Subcutaneous adipose tissue (tissue), 4 donors: ENCODE measurements around the gene STARD3NL. TPM values are rescaled to one million over a fixed set of nuclear protein-coding genes. Genes with fewer than 3 reads are reported as not detected.

Source experiments
- total RNA-seq, 4 donors: library from RNA; depleted of rRNA; stranded (reverse); fragments of >200 nt; gene quantifications; one replicate each; pipeline ENCODE4 v1.1.0, GENCODE V29; 2016
- TF ChIP-seq, protein P1 (sequence below): fragments of 450-650 bp; IDR thresholded peaks from one replicate; pipeline ENCODE4 v1.5.1; 2016; ENCODE audit warnings: low read depth, mild to moderate bottlenecking, control low read depth, antibody characterized with exemption, moderate library complexity

The STARD3NL gene, protein sequence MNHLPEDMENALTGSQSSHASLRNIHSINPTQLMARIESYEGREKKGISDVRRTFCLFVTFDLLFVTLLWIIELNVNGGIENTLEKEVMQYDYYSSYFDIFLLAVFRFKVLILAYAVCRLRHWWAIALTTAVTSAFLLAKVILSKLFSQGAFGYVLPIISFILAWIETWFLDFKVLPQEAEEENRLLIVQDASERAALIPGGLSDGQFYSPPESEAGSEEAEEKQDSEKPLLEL
- 10 to 100 TPM; 33.0 to 50.4 (median 42.3) TPM for total RNA-seq

DNA sequence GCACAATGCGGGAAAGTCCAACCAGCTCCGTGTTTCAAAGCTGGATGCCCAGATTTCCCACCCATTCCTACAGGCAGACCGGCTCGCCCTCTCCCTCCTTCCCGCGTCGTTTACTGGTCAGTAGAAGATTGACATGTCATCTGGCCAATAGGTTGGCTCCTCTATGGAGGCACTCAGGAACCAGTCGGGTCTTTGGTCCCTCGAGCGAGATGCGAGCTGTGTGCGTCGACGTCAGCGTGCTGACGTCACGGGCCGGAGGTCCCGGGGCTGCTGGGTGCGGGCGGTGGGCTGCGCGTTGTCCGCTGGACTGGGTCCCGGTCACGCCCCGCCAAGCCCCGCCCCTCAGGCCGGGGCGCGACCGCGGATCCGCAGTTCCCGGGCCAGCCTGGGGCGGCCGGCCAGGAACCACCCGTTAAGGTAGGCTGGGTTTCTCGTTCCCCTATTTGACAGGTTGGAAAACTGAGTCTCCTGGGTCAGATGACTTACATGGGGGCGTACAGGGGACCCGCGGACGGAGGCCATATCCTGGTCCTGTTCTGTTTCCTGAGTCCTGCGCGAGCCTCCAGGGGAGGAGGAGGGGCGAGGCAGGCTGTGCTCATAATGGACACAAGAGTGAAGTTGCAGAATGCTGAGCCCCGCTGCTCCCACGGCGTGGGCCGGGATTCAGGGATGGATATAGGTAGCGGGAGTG lies at the start of gene STARD3NL:
TSS of gene STARD3NL (plus strand) at position 242 of the 691 bp plus-strand sequence. CDS start 29,260 bp downstream, outside the sequence.
- TF ChIP-seq, protein P1, sequence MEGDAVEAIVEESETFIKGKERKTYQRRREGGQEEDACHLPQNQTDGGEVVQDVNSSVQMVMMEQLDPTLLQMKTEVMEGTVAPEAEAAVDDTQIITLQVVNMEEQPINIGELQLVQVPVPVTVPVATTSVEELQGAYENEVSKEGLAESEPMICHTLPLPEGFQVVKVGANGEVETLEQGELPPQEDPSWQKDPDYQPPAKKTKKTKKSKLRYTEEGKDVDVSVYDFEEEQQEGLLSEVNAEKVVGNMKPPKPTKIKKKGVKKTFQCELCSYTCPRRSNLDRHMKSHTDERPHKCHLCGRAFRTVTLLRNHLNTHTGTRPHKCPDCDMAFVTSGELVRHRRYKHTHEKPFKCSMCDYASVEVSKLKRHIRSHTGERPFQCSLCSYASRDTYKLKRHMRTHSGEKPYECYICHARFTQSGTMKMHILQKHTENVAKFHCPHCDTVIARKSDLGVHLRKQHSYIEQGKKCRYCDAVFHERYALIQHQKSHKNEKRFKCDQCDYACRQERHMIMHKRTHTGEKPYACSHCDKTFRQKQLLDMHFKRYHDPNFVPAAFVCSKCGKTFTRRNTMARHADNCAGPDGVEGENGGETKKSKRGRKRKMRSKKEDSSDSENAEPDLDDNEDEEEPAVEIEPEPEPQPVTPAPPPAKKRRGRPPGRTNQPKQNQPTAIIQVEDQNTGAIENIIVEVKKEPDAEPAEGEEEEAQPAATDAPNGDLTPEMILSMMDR, result no peak

DNA sequence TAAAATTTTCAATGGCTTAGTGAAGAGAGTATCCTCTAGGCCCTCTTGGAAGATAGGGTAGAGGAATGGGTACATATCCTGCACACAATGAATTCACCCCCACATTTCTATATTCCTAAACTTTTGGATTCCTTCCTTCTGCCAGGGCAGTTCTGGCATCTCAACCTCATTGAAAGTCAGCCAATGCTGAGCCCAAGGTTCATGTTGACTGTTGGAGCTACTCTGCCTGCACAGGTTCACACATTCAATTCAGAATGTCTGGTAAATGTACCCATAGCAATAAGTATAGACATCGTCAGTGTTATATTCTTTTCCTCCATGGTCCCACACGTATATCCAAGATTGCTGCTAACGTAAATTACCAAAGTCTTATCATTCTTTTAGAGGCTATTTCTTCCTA lies 48.9 kb upstream of the STARD3NL start:
- TF ChIP-seq, protein P1, result no peak

DNA sequence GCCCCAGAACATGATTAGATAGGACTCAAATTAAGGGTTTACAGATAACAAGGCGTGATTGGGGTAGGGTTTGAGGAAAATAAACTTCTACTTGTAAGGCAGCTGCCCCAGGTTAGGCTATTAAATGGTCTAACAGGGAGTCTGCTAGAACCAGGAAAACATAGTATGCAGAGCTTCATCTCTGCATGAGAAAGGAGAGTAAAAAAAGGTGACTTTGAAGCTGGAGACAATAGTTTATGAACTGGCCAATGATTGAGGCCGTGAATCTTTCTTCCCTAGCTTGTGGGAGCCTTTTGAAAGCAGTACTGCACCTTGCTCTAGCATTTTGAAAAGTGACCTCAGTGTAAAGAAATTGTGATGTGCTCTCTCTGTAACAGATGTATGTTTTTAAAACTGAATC lies 48.5 kb upstream of the STARD3NL start:
- TF ChIP-seq, protein P1, result no peak

DNA sequence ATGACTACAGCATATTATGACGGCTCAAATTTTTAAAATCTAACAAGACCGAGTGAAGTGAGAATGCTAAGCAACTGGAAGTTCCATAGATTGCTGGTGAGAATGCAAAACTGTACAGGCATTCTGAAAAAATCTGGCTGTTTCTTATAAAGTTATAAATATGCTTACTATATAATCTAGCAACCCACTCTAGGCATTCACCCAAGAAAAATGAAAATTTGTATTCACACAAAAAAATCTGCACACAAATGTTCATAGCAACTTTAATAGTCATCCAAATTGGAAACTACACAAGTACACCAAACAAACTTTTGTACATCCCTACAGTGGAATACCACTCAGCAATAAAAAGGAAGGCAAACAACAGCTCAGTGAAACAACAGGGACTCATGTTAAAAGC lies 39.9 kb upstream of the STARD3NL start:
- TF ChIP-seq, protein P1, result no peak

DNA sequence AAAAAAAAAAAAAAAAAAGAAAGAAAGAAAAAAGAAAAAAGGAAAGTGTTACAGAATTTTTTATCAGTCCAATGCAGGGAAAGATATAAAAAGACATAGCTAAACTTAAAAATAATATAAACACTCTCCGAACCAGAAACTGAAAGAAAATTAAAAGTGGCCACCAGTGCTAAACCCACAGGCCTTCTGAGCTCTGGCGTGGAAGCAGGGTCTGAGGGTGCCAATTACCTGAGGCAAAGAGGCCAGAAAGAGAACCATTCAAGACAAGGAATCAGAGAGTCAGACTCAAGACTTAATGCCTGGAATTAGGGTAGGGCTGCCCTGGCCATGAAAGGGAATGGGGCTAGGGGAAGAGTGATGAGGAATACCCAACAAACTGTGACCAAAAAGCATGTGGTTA lies 36.9 kb upstream of the STARD3NL start:
- TF ChIP-seq, protein P1, result no peak

DNA sequence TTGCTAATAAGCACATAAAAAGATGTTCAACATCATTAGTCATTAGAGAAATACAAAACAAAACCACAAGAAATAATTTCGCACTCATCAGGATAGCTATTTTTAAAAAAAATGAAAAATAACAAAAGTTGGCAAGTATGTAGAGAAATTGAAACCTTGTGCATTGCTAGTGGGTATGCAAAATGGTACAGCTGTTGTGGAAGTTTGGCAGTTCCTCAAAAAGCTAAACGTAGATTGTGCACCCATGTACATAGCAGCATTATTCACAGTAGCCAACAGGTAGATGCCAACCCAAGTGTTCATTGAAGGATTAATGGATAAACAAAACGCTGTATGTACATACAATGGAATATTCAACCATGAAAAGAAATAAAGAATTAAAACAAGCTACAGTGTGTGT lies 35.3 kb upstream of the STARD3NL start:
- TF ChIP-seq, protein P1, result no peak

DNA sequence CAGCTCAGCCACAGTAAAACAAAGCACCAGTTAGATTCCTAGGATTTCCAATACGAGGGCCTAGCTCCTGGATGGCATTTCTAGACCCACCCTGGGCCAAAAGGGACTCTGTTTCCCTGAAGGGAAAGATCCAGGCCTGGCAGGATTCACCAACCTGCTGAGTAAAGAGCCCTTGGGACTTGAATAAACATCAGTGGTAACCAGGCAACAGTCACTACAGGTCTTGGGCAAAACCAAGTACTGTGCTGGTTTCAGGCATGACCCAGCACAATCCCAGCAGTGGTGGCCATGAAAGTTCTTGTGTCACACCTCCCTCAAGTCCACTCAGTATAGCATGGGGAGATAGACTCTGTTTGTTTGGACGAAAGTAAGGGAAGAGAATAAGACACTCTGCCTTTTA lies 31.0 kb upstream of the STARD3NL start:
- TF ChIP-seq, protein P1, result no peak
